Measurements from ENCODE around the gene PDE9A. TPM values are rescaled to one million over a fixed set of nuclear protein-coding genes. Genes with fewer than 3 reads are reported as not detected.

Gene PDE9A
- total RNA-seq, 1 experiment from 2014 or later, result not detected

- peaks cover 4% of the 10 kb centered on the region for H3K4me1 ChIP-seq (ENCODE audit: low read length)
- H2AFZ ChIP-seq (ENCODE audit: low read length), result no peak overlapping the region
- no peak overlapping the region for H3K9ac ChIP-seq (ENCODE audit: low read length)
- no peaks in the 10 kb centered on the region for H3K9me2 ChIP-seq (replicated peaks; ENCODE audit: insufficient read depth, low read length)
- no peak for DNase-seq
- H3K27ac ChIP-seq (ENCODE audit: low read length), result no peak overlapping the region
- no peaks in the 10 kb centered on the region for H3K9me3 ChIP-seq (ENCODE audit: low read length)
- no peak overlapping the region for H3K4me2 ChIP-seq (ENCODE audit: low read depth, low read length, poor library complexity, severe bottlenecking)
- no peak overlapping the region for H3K4me3 ChIP-seq (ENCODE audit: low read length)
- H3K79me2 ChIP-seq (ENCODE audit: low read length), result no peaks in the 10 kb centered on the region
- H3K27me3 ChIP-seq (ENCODE audit: low read length), result no peaks in the 10 kb centered on the region
- no peaks in the 10 kb centered on the region for H4K20me1 ChIP-seq (ENCODE audit: insufficient read depth, low read depth, low read length)
- no peaks in the 10 kb centered on the region for H3K36me3 ChIP-seq (ENCODE audit: insufficient read depth, low read length)
Observed at GRCh38 chr21:42650033-42650370, 3.4 kb upstream of the PDE9A start.

DNA sequence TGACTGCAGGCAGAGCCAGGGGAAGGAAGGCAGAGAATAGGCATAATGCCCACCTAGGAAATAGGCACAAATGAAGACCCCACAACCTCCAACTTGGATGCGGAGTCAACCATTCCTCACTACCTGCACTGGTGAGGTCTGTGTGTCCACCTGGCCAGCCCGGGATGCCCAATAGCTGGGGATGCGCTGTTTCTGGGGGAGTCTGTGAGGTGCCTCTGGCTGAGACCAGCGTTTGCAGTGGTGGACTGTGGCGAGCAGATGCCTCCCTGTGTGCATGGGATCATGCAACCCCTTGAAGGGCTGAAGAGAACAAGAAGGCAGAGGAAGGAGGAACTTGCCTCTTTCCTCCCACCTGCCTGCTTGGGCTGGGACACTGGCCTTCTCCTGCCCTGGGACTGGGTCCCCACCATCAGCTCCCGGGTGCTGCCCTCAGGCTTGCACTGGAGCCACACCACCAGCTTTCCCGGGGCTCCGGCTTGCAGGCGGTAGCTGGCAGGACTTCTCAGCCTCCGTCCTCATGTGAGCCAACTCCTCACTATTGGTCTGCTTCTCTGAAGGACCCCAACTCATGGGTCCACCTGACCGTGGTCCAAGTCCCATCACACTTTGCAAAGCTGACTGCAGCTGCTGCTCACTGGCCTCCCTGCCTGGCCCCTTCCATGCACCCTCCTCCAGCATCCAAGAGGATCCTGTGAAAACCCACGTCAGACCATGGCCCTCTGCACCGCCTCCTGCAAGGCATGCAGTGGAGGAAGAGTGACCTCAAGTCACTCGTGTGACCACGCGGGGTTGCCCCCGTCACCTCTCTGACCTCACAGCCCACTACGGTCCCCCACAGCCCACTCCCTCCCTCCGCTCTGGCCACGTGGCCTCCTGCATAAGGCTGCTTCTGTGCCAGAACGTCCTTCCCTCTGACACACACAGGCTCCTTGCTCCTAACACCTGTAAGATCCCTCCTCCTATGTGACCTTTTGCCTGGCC is 2.7 kb upstream of the PDE9A start:
- Histone ChIP-seq H4K20me1 (ENCODE audit: insufficient read depth, low read depth, low read length) (no peaks in the 10 kb centered on the region), H3K9ac (ENCODE audit: low read length) (no peak overlapping the region)

GRCh38 chr21:42651515-42652401 is 1.7 kb upstream of the PDE9A start:
- Histone ChIP-seq H3K27me3 (ENCODE audit: low read length) (no peaks in the 10 kb centered on the region), H3K4me2 (ENCODE audit: low read depth, low read length, poor library complexity, severe bottlenecking) (no peak overlapping the region), H2AFZ (ENCODE audit: low read length) (no peak overlapping the region)

More for the DNA sequence above, 2.7 kb upstream of the PDE9A start:
- Histone ChIP-seq H3K9me2 (replicated peaks; ENCODE audit: insufficient read depth, low read length) (no peaks in the 10 kb centered on the region), H3K4me2 (ENCODE audit: low read depth, low read length, poor library complexity, severe bottlenecking) (no peak overlapping the region), H3K27me3 (ENCODE audit: low read length) (no peaks in the 10 kb centered on the region), H3K4me1 (ENCODE audit: low read length) (peaks cover 4% of the 10 kb centered on the region), H3K36me3 (ENCODE audit: insufficient read depth, low read length) (no peaks in the 10 kb centered on the region), H3K27ac (ENCODE audit: low read length) (no peak overlapping the region), H3K9me3 (ENCODE audit: low read length) (no peaks in the 10 kb centered on the region), H3K4me3 (ENCODE audit: low read length) (no peak overlapping the region), H2AFZ (ENCODE audit: low read length) (no peak overlapping the region), H3K79me2 (ENCODE audit: low read length) (no peaks in the 10 kb centered on the region)
- no peak for DNase-seq

GRCh38 chr21:42652527-42653230 is 742 bp upstream of the PDE9A start:
- no peaks in the 10 kb centered on the region for H3K9me3 ChIP-seq (ENCODE audit: low read length)
- H3K27me3 ChIP-seq (ENCODE audit: low read length), result no peaks in the 10 kb centered on the region
- no peaks in the 10 kb centered on the region for H3K9me2 ChIP-seq (replicated peaks; ENCODE audit: insufficient read depth, low read length)
- no peak overlapping the region for H3K27ac ChIP-seq (ENCODE audit: low read length)
- no peaks in the 10 kb centered on the region for H3K79me2 ChIP-seq (ENCODE audit: low read length)
- H3K36me3 ChIP-seq (ENCODE audit: insufficient read depth, low read length), result no peaks in the 10 kb centered on the region
- DNase-seq, result no peak
- no peak overlapping the region for H3K4me2 ChIP-seq (ENCODE audit: low read depth, low read length, poor library complexity, severe bottlenecking)
- no peaks in the 10 kb centered on the region for H4K20me1 ChIP-seq (ENCODE audit: insufficient read depth, low read depth, low read length)
- H3K4me3 ChIP-seq (ENCODE audit: low read length), result no peak overlapping the region
- H3K9ac ChIP-seq (ENCODE audit: low read length), result no peak overlapping the region
- no peak overlapping the region for H2AFZ ChIP-seq (ENCODE audit: low read length)
- peaks cover 4% of the 10 kb centered on the region for H3K4me1 ChIP-seq (ENCODE audit: low read length)

More at GRCh38 chr21:42651515-42652401, 1.7 kb upstream of the PDE9A start:
- H3K79me2 ChIP-seq (ENCODE audit: low read length), result no peaks in the 10 kb centered on the region
- no peaks in the 10 kb centered on the region for H3K9me2 ChIP-seq (replicated peaks; ENCODE audit: insufficient read depth, low read length)
- H3K36me3 ChIP-seq (ENCODE audit: insufficient read depth, low read length), result no peaks in the 10 kb centered on the region
- H3K4me3 ChIP-seq (ENCODE audit: low read length), result no peak overlapping the region
- no peaks in the 10 kb centered on the region for H4K20me1 ChIP-seq (ENCODE audit: insufficient read depth, low read depth, low read length)
- no peak overlapping the region for H3K9ac ChIP-seq (ENCODE audit: low read length)
- no peak for DNase-seq
- no peaks in the 10 kb centered on the region for H3K9me3 ChIP-seq (ENCODE audit: low read length)
- no peak overlapping the region for H3K27ac ChIP-seq (ENCODE audit: low read length)
- H3K4me1 ChIP-seq (ENCODE audit: low read length), result peaks cover 4% of the 10 kb centered on the region

DNA sequence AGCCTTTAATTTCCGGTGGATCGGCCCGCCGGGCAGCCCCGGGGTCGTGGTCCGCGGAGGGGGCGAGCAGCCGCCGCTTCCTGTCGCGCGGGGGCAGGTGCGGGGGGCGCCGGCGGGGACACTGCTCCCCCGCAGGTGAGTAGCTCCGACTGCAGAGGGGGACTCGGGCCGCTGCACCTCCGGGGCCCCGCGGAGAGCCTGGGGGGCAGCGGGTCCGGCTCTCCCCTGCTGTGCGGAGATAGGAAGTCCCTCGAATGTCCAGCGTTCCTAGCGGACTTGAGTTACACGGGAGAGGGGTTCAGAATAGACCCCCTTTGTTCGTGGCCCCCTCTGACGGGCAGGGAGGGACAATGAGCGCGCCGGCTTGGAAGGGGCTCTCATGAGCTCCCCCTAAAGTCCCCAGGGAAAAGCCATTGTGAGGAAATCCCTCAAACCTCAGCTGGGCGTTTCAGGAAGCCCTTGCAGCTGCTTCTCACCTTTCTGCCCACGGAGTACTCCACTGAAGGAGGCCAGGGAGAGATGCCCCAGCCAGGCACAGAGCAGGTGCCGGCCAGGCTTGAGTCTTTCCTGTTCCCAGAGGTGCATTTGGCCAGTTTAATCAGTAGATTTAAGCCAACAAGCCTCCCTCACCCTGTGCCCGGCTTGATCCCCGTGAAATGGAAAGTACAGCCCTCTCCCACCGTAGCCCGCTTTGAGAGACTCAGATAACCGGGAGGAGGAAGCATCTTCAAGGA is 925 bp downstream of the PDE9A start:
- Histone ChIP-seq H3K27me3 (ENCODE audit: low read length) (no peaks in the 10 kb centered on the region), H3K79me2 (ENCODE audit: low read length) (no peaks in the 10 kb centered on the region), H3K4me2 (ENCODE audit: low read depth, low read length, poor library complexity, severe bottlenecking) (no peak overlapping the region), H3K36me3 (ENCODE audit: insufficient read depth, low read length) (no peaks in the 10 kb centered on the region), H3K27ac (ENCODE audit: low read length) (no peak overlapping the region), H3K9me2 (replicated peaks; ENCODE audit: insufficient read depth, low read length) (no peaks in the 10 kb centered on the region), H3K4me1 (ENCODE audit: low read length) (peaks cover 15% of the 10 kb centered on the region), H3K4me3 (ENCODE audit: low read length) (no peak overlapping the region), H3K9me3 (ENCODE audit: low read length) (no peaks in the 10 kb centered on the region), H4K20me1 (ENCODE audit: insufficient read depth, low read depth, low read length) (peaks cover 2% of the 10 kb centered on the region; the same call in 1 of the 2 replicates), H2AFZ (ENCODE audit: low read length) (no peak overlapping the region), H3K9ac (ENCODE audit: low read length) (no peak overlapping the region)
- no peak for DNase-seq

GRCh38 chr21:42654913-42655795 is 1.7 kb downstream of the PDE9A start:
- peak; percentile 44 for DNase-seq
- Histone ChIP-seq H3K27me3 (ENCODE audit: low read length) (no peaks in the 10 kb centered on the region), H3K4me3 (ENCODE audit: low read length) (no peak overlapping the region), H3K9me3 (ENCODE audit: low read length) (no peaks in the 10 kb centered on the region), H3K4me2 (ENCODE audit: low read depth, low read length, poor library complexity, severe bottlenecking) (no peak overlapping the region), H4K20me1 (ENCODE audit: insufficient read depth, low read depth, low read length) (peaks cover 4% of the 10 kb centered on the region; the same call in 1 of the 2 replicates), H3K79me2 (ENCODE audit: low read length) (no peaks in the 10 kb centered on the region), H2AFZ (ENCODE audit: low read length) (no peak overlapping the region), H3K27ac (ENCODE audit: low read length) (no peak overlapping the region), H3K9ac (ENCODE audit: low read length) (no peak overlapping the region), H3K9me2 (replicated peaks; ENCODE audit: insufficient read depth, low read length) (no peaks in the 10 kb centered on the region), H3K4me1 (ENCODE audit: low read length) (peaks cover 23% of the 10 kb centered on the region), H3K36me3 (ENCODE audit: insufficient read depth, low read length) (no peaks in the 10 kb centered on the region)
